Adipocyte (in vitro differentiated cells): Measurements from ENCODE around the gene TRPM3.

Source experiments
- DNase-seq: peaks from one replicate; pipeline ENCODE4 v3.0.0-alpha.2; 2015; ENCODE audit warnings: low read depth
- H3K27me3 ChIP-seq: replicated peaks from 2 replicates; pipeline ENCODE4 v1.7.0; 2013; ENCODE audit warnings: mild to moderate bottlenecking, low read length, moderate library complexity; ENCODE audit not compliant: control insufficient read depth, insufficient read depth
- H3K36me3 ChIP-seq: 2 replicates; pipeline ENCODE4 v1.7.0; 2013; ENCODE audit warnings: low read length, mild to moderate bottlenecking, moderate library complexity; ENCODE audit not compliant: control insufficient read depth, insufficient read depth, severe bottlenecking
- H3K4me1 ChIP-seq: 2 replicates; pipeline ENCODE4 v1.7.0; 2013; ENCODE audit warnings: mild to moderate bottlenecking, low read length, moderate library complexity; ENCODE audit not compliant: control insufficient read depth, insufficient read depth
- H3K4me3 ChIP-seq: 2 replicates; pipeline ENCODE4 v1.7.0; 2013; ENCODE audit warnings: mild to moderate bottlenecking, low read length, moderate library complexity
- H3K9ac ChIP-seq: 2 replicates; pipeline ENCODE4 v1.7.0; 2013; ENCODE audit warnings: mild to moderate bottlenecking, low read length, moderate library complexity
- H3K9me3 ChIP-seq: 2 replicates; pipeline ENCODE4 v1.7.0; 2013; ENCODE audit warnings: mild to moderate bottlenecking, low read length, moderate library complexity; ENCODE audit not compliant: control insufficient read depth

TRPM3 gene

DNA sequence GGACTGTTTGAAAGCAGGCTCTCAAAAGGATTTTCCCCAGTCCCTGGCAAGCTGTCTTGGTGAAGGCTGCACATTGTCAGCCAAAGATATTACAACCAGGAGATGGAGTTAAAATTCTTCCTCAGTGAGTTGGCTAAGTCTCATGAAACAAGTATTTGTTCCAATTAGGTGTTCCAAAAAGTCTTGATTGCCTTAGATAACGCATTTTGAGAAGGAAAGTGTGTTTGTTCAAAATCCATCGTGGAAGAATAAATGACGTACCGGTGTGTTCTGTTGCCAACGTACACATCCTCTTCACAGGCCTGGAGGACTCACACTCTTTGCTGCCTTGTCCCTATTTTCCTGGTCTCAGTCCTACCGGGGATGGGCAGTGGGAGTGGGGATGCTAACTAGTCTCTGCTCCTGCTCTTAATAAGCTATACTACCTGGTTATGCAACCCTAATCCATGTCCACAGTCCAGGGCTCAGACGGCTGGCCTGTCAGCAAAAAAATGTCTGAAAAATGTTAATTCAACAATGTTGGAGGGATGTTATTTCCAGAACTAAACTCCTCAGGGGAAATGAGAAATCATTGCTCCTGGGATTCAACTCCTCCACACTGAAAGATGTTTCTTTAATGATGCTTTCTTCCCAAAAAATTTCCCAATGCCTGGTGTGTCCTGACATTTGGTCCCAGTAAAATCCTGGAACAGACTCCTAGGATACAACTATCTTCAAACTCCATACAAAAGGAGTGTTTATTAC, 531.7 kb downstream of the TRPM3 start:
- DNase-seq: peak; percentile 89
- Histone ChIP-seq H3K4me1 (peaks cover 71% of the 10 kb centered on the region), H3K9me3 (no peaks in the 10 kb centered on the region), H3K27me3 (no peaks in the 10 kb centered on the region), H3K9ac (peak overlapping the region; percentile 79), H3K4me3 (peak overlapping the region; percentile 61), H3K36me3 (no peaks in the 10 kb centered on the region)

DNA sequence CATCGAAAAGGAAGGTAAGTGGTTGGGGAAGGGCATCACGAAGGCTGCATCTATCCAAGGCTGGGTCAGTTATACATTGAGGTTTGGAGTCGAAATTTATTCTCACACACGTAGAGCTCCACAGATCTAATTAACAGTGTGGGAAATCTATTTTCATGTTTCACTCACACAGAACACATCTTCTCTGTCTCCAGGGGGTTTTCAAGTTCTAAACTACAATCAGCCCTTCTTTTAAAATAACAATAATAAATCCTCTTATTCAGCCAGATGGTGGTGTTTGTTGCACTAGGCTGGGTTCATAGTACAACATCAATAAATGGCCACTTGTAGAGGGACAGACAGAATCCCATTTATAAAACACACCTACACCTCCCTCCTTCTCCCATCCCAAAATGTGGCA, 532.4 kb downstream of the TRPM3 start:
- Histone ChIP-seq H3K4me1 (peaks cover 63% of the 10 kb centered on the region), H3K27me3 (no peaks in the 10 kb centered on the region), H3K36me3 (no peaks in the 10 kb centered on the region), H3K9me3 (no peaks in the 10 kb centered on the region), H3K4me3 (peak overlapping the region; percentile 61), H3K9ac (peak overlapping the region; percentile 79)
- no peak for DNase-seq

DNA sequence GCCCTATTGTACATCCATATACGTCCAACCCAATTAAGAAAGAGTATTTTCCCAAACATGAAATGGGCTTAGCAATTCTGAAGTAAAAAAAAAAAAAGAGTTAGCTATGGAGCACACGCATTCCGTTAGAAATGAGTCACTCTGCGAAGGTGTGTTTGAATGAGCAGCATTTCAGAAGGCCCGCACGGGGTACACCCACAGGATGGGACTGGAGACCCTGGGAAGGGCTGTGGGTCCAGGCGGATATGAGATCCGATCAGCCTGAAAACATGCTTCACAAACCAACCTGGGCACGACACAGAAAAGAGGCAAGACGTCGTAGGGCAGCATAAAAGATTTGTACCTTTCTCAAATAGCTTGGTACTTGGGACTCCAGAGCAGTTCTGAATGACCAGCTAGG, 533.0 kb downstream of the TRPM3 start:
- Histone ChIP-seq H3K9me3 (no peaks in the 10 kb centered on the region), H3K36me3 (no peaks in the 10 kb centered on the region), H3K4me3 (no peak overlapping the region), H3K9ac (peak overlapping the region; percentile 79), H3K4me1 (peaks cover 62% of the 10 kb centered on the region), H3K27me3 (no peaks in the 10 kb centered on the region)
- no peak for DNase-seq

GRCh38 chr9:70587201-70587600, 534.2 kb downstream of the TRPM3 start:
- H3K4me3 ChIP-seq: peak overlapping the region; percentile 44
- no peaks in the 10 kb centered on the region for H3K27me3 ChIP-seq
- peak overlapping the region; percentile 61 for H3K9ac ChIP-seq
- DNase-seq: peak; percentile 81
- H3K9me3 ChIP-seq: no peaks in the 10 kb centered on the region
- H3K4me1 ChIP-seq: peaks cover 62% of the 10 kb centered on the region
- no peaks in the 10 kb centered on the region for H3K36me3 ChIP-seq

DNA sequence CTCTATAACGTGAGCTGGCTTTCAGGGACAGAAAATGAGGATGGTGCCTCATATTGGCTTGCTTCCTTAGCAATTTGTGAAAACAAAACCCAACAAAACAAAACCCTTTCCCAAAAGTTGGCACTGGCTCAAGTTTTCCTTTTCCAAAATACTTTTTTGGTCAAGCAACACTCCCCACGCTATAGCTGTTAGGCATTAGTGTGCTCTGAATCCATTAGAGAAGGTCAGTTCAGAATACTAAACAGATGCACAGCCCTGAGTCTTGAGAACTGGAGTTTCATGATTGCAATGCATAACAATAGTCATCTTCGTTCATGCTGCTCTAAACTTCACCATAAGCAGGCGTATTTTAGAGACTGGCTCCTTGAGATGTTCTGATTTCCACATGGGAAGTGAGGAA, 534.9 kb downstream of the TRPM3 start:
- Histone ChIP-seq H3K36me3 (no peaks in the 10 kb centered on the region), H3K9me3 (no peaks in the 10 kb centered on the region)
- DNase-seq: peak; percentile 59

DNA sequence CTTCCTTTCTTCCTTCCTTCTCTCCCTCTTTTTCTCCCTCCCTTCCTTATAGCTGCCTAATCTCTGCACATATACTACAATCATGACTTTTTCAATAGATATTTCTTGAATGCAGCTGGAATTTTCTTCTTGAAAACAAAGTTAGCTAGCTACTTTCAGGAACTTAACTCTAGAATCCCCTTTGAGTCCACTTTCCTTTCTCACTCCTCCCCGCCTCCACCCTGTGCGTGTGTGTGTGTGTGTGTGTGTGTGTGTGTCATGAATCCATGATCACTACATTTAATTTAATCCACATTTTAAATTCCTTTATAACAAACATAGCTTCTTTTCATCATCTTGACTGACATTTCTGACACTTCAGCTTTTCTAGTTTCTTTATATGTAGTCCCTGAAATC, 539.5 kb downstream of the TRPM3 start:
- Histone ChIP-seq H3K4me3 (no peak overlapping the region), H3K27me3 (no peaks in the 10 kb centered on the region), H3K4me1 (peaks cover 30% of the 10 kb centered on the region), H3K36me3 (no peaks in the 10 kb centered on the region), H3K9me3 (no peaks in the 10 kb centered on the region), H3K9ac (no peak overlapping the region)
- DNase-seq: peak; percentile 33

More for the DNA sequence above, 534.9 kb downstream of the TRPM3 start:
- peaks cover 62% of the 10 kb centered on the region for H3K4me1 ChIP-seq
- H3K27me3 ChIP-seq: no peaks in the 10 kb centered on the region
- peak overlapping the region; percentile 61 for H3K9ac ChIP-seq
- H3K4me3 ChIP-seq: no peak overlapping the region

- Histone ChIP-seq H3K4me3 (no peak overlapping the region), H3K4me1 (peaks cover 28% of the 10 kb centered on the region), H3K36me3 (no peaks in the 10 kb centered on the region), H3K27me3 (no peaks in the 10 kb centered on the region), H3K9me3 (no peaks in the 10 kb centered on the region), H3K9ac (no peak overlapping the region)
- no peak for DNase-seq
Observed at GRCh38 chr9:70581214-70581954, 540.0 kb downstream of the TRPM3 start.

DNA sequence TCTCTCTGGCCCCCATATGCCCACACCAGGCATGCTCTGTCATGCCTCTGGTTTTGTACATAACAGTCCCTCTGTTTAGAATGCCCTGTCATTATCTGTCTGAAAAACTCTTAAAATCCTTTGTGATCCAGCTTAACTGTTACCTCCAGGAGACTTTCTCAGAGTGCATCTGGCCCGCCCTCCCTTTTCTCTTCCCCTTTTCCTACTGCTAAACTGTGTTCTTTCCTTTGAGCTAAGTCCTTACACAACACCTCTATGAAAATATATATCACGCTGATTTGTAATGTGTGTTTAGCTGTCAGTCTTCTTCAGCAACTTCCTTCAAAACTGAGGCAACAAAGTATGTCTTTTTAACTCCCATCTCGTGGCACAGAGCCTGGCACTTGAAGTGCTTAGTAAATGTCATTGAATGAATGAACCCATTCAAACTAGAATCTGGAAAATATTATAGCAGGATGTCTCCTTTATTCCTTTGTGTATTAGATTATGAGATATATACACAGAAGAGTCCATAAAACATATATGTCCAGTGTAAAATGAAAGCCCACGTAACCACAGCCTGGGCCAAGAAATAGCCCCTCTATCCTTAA, 540.7 kb downstream of the TRPM3 start:
- Histone ChIP-seq H3K9me3 (no peaks in the 10 kb centered on the region), H3K27me3 (no peaks in the 10 kb centered on the region), H3K4me3 (no peak overlapping the region), H3K9ac (no peak overlapping the region), H3K36me3 (no peaks in the 10 kb centered on the region), H3K4me1 (peaks cover 32% of the 10 kb centered on the region)
- no peak for DNase-seq

- Histone ChIP-seq H3K4me3 (no peak overlapping the region), H3K9me3 (no peaks in the 10 kb centered on the region)
- DNase-seq: no peak
Observed at GRCh38 chr9:70579686-70580085, 541.7 kb downstream of the TRPM3 start.

DNA sequence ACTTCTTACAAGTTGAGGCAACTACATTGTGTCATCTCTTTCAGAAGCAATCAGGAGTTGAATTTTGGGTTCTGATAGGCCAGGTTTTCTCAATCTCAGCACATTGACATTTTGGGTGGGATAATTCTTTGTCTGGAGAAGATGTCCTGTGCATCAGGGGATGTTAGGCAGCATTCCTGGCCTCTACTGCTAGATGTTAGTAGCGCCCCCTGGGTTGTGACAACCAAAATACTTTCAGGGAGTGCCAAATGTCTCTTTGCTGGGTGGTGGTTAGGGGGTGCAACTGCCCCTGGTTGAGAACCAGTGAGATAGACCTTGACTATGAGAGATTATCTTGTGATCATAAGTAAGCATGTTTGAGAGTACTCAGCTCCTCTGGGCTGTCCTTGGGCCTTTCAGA, 542.7 kb downstream of the TRPM3 start:
- Histone ChIP-seq H3K4me1 (peaks cover 42% of the 10 kb centered on the region), H3K9ac (no peak overlapping the region), H3K27me3 (no peaks in the 10 kb centered on the region), H3K9me3 (no peaks in the 10 kb centered on the region), H3K36me3 (no peaks in the 10 kb centered on the region), H3K4me3 (no peak overlapping the region)
- no peak for DNase-seq

More at GRCh38 chr9:70579686-70580085, 541.7 kb downstream of the TRPM3 start:
- no peaks in the 10 kb centered on the region for H3K27me3 ChIP-seq
- H3K9ac ChIP-seq: no peak overlapping the region
- H3K36me3 ChIP-seq: no peaks in the 10 kb centered on the region
- H3K4me1 ChIP-seq: peaks cover 33% of the 10 kb centered on the region

DNA sequence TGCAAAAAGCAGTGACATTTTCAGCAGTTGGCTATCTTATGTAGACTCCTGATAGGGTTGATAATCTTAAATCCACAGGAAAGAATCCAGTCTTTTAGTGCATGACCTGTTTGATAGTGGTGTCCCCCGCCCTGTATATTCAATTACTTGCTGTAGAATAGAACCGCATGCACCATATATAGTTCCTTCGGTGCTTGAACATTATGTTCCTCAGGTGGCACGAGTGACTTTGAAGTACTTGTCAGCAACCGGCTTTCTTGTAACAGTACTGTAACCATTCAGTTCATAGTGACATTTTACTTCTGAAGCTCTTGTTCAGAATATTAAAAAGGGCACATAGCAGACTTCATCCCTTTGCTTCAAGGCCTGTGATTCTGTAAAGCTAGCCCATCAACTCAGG, 543.8 kb downstream of the TRPM3 start:
- no peak for DNase-seq
- Histone ChIP-seq H3K27me3 (no peaks in the 10 kb centered on the region), H3K4me1 (peaks cover 45% of the 10 kb centered on the region), H3K9me3 (no peaks in the 10 kb centered on the region), H3K4me3 (no peak overlapping the region), H3K36me3 (no peaks in the 10 kb centered on the region), H3K9ac (no peak overlapping the region)
